GM12878 (cell line): Measurements from ENCODE around the gene ADSS1.

Source experiments
- CHD2 ChIP-seq: IDR thresholded peaks from 2 replicates; pipeline ENCODE4 v1.6.1; 2011; ENCODE audit warnings: low read depth, low read length, improper control_type of control experiment, borderline replicate concordance
- CTCF ChIP-seq, 3 experiments: IDR thresholded peaks in 2 of 3; conservative IDR thresholded peaks in 1 of 3; 2 replicates each; pipeline ENCODE4 v1.5.1; 2011; ENCODE audit warnings: low read depth in 3 of 3, low read length in 3 of 3, mild to moderate bottlenecking in 3 of 3, control low read depth in 2 of 3, moderate library complexity in 2 of 3, inconsistent platforms in 1 of 3, mixed read lengths in 1 of 3; ENCODE audit not compliant: control insufficient read depth in 2 of 3, insufficient read depth in 1 of 3; ENCODE audit errors: extremely low read depth in 1 of 3
- EZH2 ChIP-seq: IDR thresholded peaks from 2 replicates; pipeline ENCODE4 v1.6.1; 2012; ENCODE audit warnings: low read depth, mild to moderate bottlenecking, control low read depth, inconsistent platforms, low read length, borderline replicate concordance; ENCODE audit not compliant: control insufficient read depth
- NRF1 ChIP-seq: conservative IDR thresholded peaks from 2 replicates; pipeline ENCODE4 v1.6.1; 2011; ENCODE audit warnings: mild to moderate bottlenecking, low read depth, low read length, improper control_type of control experiment
- PBX3 ChIP-seq: IDR thresholded peaks from 2 replicates; pipeline ENCODE4 v1.6.1; 2011; ENCODE audit warnings: mild to moderate bottlenecking, low read depth, low read length, moderate library complexity; ENCODE audit not compliant: insufficient replicate concordance
- POLR2A ChIP-seq: IDR thresholded peaks from 2 replicates; pipeline ENCODE4 v1.6.1; 2011; ENCODE audit warnings: low read depth, mild to moderate bottlenecking, low read length
- POLR2AphosphoS5 ChIP-seq: IDR thresholded peaks from 2 replicates; pipeline ENCODE4 v1.6.1; 2011; ENCODE audit warnings: mild to moderate bottlenecking, low read length, inconsistent platforms
- POU2F2 ChIP-seq: IDR thresholded peaks from 3 replicates; pipeline ENCODE4 v1.6.1; 2011; ENCODE audit warnings: low read depth, mild to moderate bottlenecking, low read length, borderline replicate concordance
- REST ChIP-seq: IDR thresholded peaks from 2 replicates; pipeline ENCODE4 v1.6.1; 2012; ENCODE audit warnings: mild to moderate bottlenecking, low read depth, low read length
- TCF12 ChIP-seq: IDR thresholded peaks from 2 replicates; pipeline ENCODE4 v1.6.1; 2011; ENCODE audit warnings: low read depth, mild to moderate bottlenecking, low read length

GRCh38 chr14:104685216-104685997 is 38.6 kb upstream of the ADSS1 start:
- TF ChIP-seq POU2F2 = no peak
- no peak for TF ChIP-seq TCF12
- TF ChIP-seq CTCF (IDR thresholded peaks at IDR 0.05 in 2 of 3, conservative IDR thresholded peaks at IDR 0.05 in 1 of 3; ENCODE audit: control insufficient read depth in 2 of 3, extremely low read depth in 1 of 3, insufficient read depth in 1 of 3, low read depth in 3 of 3, low read length in 3 of 3) = no peak
- TF ChIP-seq POLR2AphosphoS5 = no peak
- TF ChIP-seq NRF1 = no peak
- TF ChIP-seq POLR2A = no peak
- TF ChIP-seq CHD2 = no peak
- no peak for TF ChIP-seq PBX3
- no peak for TF ChIP-seq REST
- TF ChIP-seq EZH2 = no peak
